A673 (cell line): Measurements from ENCODE around the gene ABCG8. TPM values are rescaled to one million over a fixed set of nuclear protein-coding genes. Genes with fewer than 3 reads are reported as not detected.

ENCODE experiments used
- BruUV-seq: library from RNA; stranded (reverse); fragments of 400-500 nt; replicated peaks from 2 replicates; lab custom pipeline; 2021; lab: Mats Ljungman, UMichigan
- CTCF ChIA-PET: fragments of 300-600 bp; sonication (Branson Sonifier 250); formaldehyde crosslinking; loops from one replicate; lab custom pipeline; 2022; ENCODE audit warnings: antibody characterized with exemption; lab: Charles Lee
- POLR2A ChIA-PET: fragments of 300-600 bp; sonication (Branson Sonifier 250); formaldehyde crosslinking; loops from one replicate; lab custom pipeline; 2022; ENCODE audit warnings: antibody characterized with exemption; ENCODE audit not compliant: low non-redundant PET; lab: Charles Lee
- DNase-seq: peaks from one replicate; pipeline ENCODE4 v3.0.0-alpha.2; 2015; ENCODE audit warnings: low spot score
- H3K27ac ChIP-seq: fragments of 200-600 bp; sonication (generic); 2 replicates; pipeline ENCODE4 v1.5.1; 2016; ENCODE audit warnings: mixed run types, low read depth, mild to moderate bottlenecking, mixed read lengths, antibody characterized with exemption, low read length; ENCODE audit not compliant: poor library complexity, severe bottlenecking
- H3K27me3 ChIP-seq: fragments of 200-600 bp; sonication (generic); replicated peaks from 2 replicates; pipeline ENCODE4 v1.6.1; 2017; ENCODE audit warnings: mixed run types, low read depth, mild to moderate bottlenecking, mixed read lengths, antibody characterized with exemption, low read length; ENCODE audit not compliant: insufficient read depth, poor library complexity
- H3K36me3 ChIP-seq: fragments of 200-600 bp; sonication (generic); 2 replicates; pipeline ENCODE4 v1.6.1; 2016; ENCODE audit warnings: mixed run types, mild to moderate bottlenecking, mixed read lengths, antibody characterized with exemption, low read length; ENCODE audit not compliant: insufficient read depth, poor library complexity, severe bottlenecking
- H3K4me1 ChIP-seq: fragments of 200-600 bp; sonication (generic); 2 replicates; pipeline ENCODE4 v1.6.1; 2017; ENCODE audit warnings: mixed run types, mild to moderate bottlenecking, mixed read lengths, antibody characterized with exemption, low read length; ENCODE audit not compliant: insufficient read depth, poor library complexity, severe bottlenecking
- H3K4me3 ChIP-seq: fragments of 200-600 bp; sonication (generic); 2 replicates; pipeline ENCODE4 v1.5.1; 2016; ENCODE audit warnings: low read depth, mixed run types, mild to moderate bottlenecking, mixed read lengths, low read length; ENCODE audit not compliant: poor library complexity, severe bottlenecking
- H3K9me3 ChIP-seq: fragments of 200-600 bp; sonication (generic); 2 replicates; pipeline ENCODE4 v1.6.1; 2016; ENCODE audit warnings: mixed run types, low read depth, mild to moderate bottlenecking, mixed read lengths, antibody characterized with exemption, low read length; ENCODE audit not compliant: poor library complexity, severe bottlenecking
- CTCF ChIP-seq: fragments of 300-800, 200-600 bp; sonication (generic); conservative IDR thresholded peaks from 2 replicates; pipeline ENCODE4 v1.5.1; 2017; ENCODE audit warnings: low read depth, mild to moderate bottlenecking, antibody characterized with exemption, low read length, moderate library complexity, mixed read lengths
- EZH2 ChIP-seq: fragments of 200-600 bp; sonication (generic); IDR thresholded peaks from 2 replicates; pipeline ENCODE4 v1.6.1; 2017; ENCODE audit warnings: borderline replicate concordance, low read depth, mild to moderate bottlenecking, mixed read lengths, antibody characterized with exemption, low read length; ENCODE audit not compliant: poor library complexity, severe bottlenecking
- intact Hi-C: fragments of 100-400 bp; cut with micrococcal nuclease; formaldehyde crosslinking; loops from one replicate; pipeline ENCODE4 v1.10.0; 2022; ENCODE audit not compliant: unreplicated experiment
- total RNA-seq: library from RNA; stranded (reverse); gene quantifications from 2 replicates; pipeline ENCODE4 v1.2.3, GENCODE V29; 2021

The ABCG8 gene
- total RNA-seq, 1 experiment from 2014 or later: not detected

GRCh38 chr2:43880471-43880870 is 41.7 kb downstream of the ABCG8 start:
- Histone ChIP-seq H3K36me3 (no peaks in the 10 kb centered on the region), H3K27me3 (no peaks in the 10 kb centered on the region), H3K27ac (no peak overlapping the region), H3K4me3 (no peak overlapping the region), H3K9me3 (no peaks in the 10 kb centered on the region), H3K4me1 (peaks cover 4% of the 10 kb centered on the region)
- ChIA-PET POLR2A (no interaction called here), CTCF (no interaction called here)
- TF ChIP-seq EZH2 (no peak), CTCF (no peak)
- intact Hi-C loops: no loop called here
- BruUV-seq: no TSS peak
- no peak for DNase-seq

- ChIA-PET POLR2A (no interaction called here), CTCF (no interaction called here)
- BruUV-seq: no TSS peak
- Histone ChIP-seq H3K9me3 (no peaks in the 10 kb centered on the region), H3K36me3 (no peaks in the 10 kb centered on the region), H3K4me3 (no peak overlapping the region), H3K27me3 (no peaks in the 10 kb centered on the region), H3K4me1 (peaks cover 4% of the 10 kb centered on the region), H3K27ac (no peak overlapping the region)
- no peak for DNase-seq
- intact Hi-C loops: no loop called here
- TF ChIP-seq CTCF (no peak), EZH2 (no peak)
These were observed 42.2 kb downstream of the ABCG8 start for GRCh38 chr2:43880952-43881351.

GRCh38 chr2:43882312-43882711 is 43.5 kb downstream of the ABCG8 start:
- TF ChIP-seq EZH2 (no peak), CTCF (no peak)
- Histone ChIP-seq H3K4me1 (peaks cover 4% of the 10 kb centered on the region), H3K4me3 (no peak overlapping the region), H3K36me3 (peaks cover 9% of the 10 kb centered on the region), H3K9me3 (no peaks in the 10 kb centered on the region), H3K27me3 (no peaks in the 10 kb centered on the region), H3K27ac (no peak overlapping the region)
- ChIA-PET POLR2A (no interaction called here), CTCF (no interaction called here)
- no peak for DNase-seq
- intact Hi-C loops: no loop called here
- BruUV-seq: no TSS peak
